Measurements from ENCODE around the gene MNAT1.

- no peak for TF ChIP-seq CTCF (IDR thresholded peaks at IDR 0.05; ENCODE audit: low read depth, low read length, poor library complexity, severe bottlenecking)
- no peak for TF ChIP-seq EZH2phosphoT487 (IDR thresholded peaks at IDR 0.05; ENCODE audit: borderline replicate concordance, low read length)
These were observed 127.7 kb downstream of the MNAT1 start for GRCh38 chr14:60862283-60862682.
